GM10248 (cell line): ENCODE data around the gene CSGALNACT2.
A peak's percentile ranks its signal among the peaks of the same experiment; 100 is the strongest.

Experiments used
- CTCF ChIA-PET: fragments of 300-600 bp; sonication (Branson Sonifier 250); formaldehyde crosslinking; extraction: SDS; loops from one replicate; lab custom pipeline; 2021; ENCODE audit warnings: antibody characterized with exemption; lab: Yijun Ruan, JAX
- POLR2A ChIA-PET: fragments of 350-650 bp; sonication (Branson Sonifier 250); formaldehyde crosslinking; extraction: SDS; loops from one replicate; lab custom pipeline; 2020; ENCODE audit warnings: antibody characterized with exemption; lab: Yijun Ruan, JAX
- DNase-seq: peaks from one replicate; pipeline ENCODE4 v3.0.0; 2012; ENCODE audit errors: extremely low spot score
- CTCF ChIP-seq: IDR thresholded peaks from 2 replicates; pipeline ENCODE4 v1.5.1; 2012; ENCODE audit warnings: mild to moderate bottlenecking, low read depth; ENCODE audit errors: extremely low read depth, missing control alignments, control extremely low read depth

The CSGALNACT2 gene

GRCh38 chr10:43119416-43120115 is 18.7 kb upstream of the CSGALNACT2 start:
- DNase-seq: no peak
- CTCF ChIA-PET: interaction anchor here (0.8 to 1.3 kb wide), 4 partner anchors 8 to 85 kb away, joined by 3 to 4 read pairs (median 4); no protein-coding TSS in a partner anchor
- POLR2A ChIA-PET: no interaction called here
- no peak for TF ChIP-seq CTCF

- DNase-seq: no peak
- CTCF ChIA-PET: interaction anchor here (0.8 to 1.6 kb wide), 6 partner anchors 9 to 85 kb away, joined by 3 to 4 read pairs (median 4); no protein-coding TSS in a partner anchor
- TF ChIP-seq CTCF: no peak
- POLR2A ChIA-PET: interaction anchor here (0.6 kb wide), 1 partner anchor 328 kb away, joined by 5 read pairs; no protein-coding TSS in a partner anchor
Measured at GRCh38 chr10:43120116-43120928, 17.9 kb upstream of the CSGALNACT2 start.

GRCh38 chr10:43120929-43121314 is 17.3 kb upstream of the CSGALNACT2 start:
- DNase-seq: peak; percentile 84
- CTCF ChIA-PET: interaction anchor here (1.2 to 1.6 kb wide), 5 partner anchors 9 to 340 kb away, joined by 3 to 4 read pairs (median 3); no protein-coding TSS in a partner anchor
- no peak for TF ChIP-seq CTCF
- POLR2A ChIA-PET: interaction anchor here (0.6 kb wide), 1 partner anchor 328 kb away, joined by 5 read pairs; no protein-coding TSS in a partner anchor

GRCh38 chr10:43121444-43121843 is 16.8 kb upstream of the CSGALNACT2 start:
- CTCF ChIA-PET: interaction anchor here (1.2 to 2.5 kb wide), 5 partner anchors 11 to 340 kb away, joined by 3 to 10 read pairs (median 3); no protein-coding TSS in a partner anchor
- DNase-seq: no peak
- no peak for TF ChIP-seq CTCF
- POLR2A ChIA-PET: interaction anchor here (0.6 kb wide), 1 partner anchor 327 kb away, joined by 5 read pairs; no protein-coding TSS in a partner anchor

GRCh38 chr10:43122096-43122495 is 16.1 kb upstream of the CSGALNACT2 start:
- ChIA-PET POLR2A (interaction anchor here (0.6 kb wide), 1 partner anchor 16 kb away, joined by 3 read pairs; the partner anchor contains the start of gene CSGALNACT2), CTCF (interaction anchor here (1.2 to 2.5 kb wide), 4 partner anchors 11 to 339 kb away, joined by 3 to 10 read pairs (median 3); no protein-coding TSS in a partner anchor)
- no peak for DNase-seq
- no peak for TF ChIP-seq CTCF

- ChIA-PET CTCF (interaction anchor here (1.3 to 2.5 kb wide), 2 partner anchors 79 to 225 kb away, joined by 3 to 10 read pairs; no protein-coding TSS in a partner anchor), POLR2A (no interaction called here)
- DNase-seq: no peak
- TF ChIP-seq CTCF: no peak
Measured at GRCh38 chr10:43122826-43123225, 15.4 kb upstream of the CSGALNACT2 start.
